Measurements from ENCODE around the gene HPCAL1. TPM values are rescaled to one million over a fixed set of nuclear protein-coding genes. Genes with fewer than 3 reads are reported as not detected.

Gene HPCAL1
- total RNA-seq, 4 donors from 2014 or later, result 29.0 to 56.7 (median 34.5) TPM

- Histone ChIP-seq H3K27ac (no peak overlapping the region), H3K27me3 (no peaks in the 10 kb centered on the region), H3K36me3 (no peaks in the 10 kb centered on the region), H3K4me1 (no peaks in the 10 kb centered on the region), H3K4me3 (no peak overlapping the region), H3K9me3 (no peaks in the 10 kb centered on the region)
- 77 to 79% methylated on average over 5 of the region's 5 CpGs for WGBS, 2 donors
- no peak for DNase-seq (ENCODE audit: low spot score in 2 of 2)
- TF ChIP-seq, protein P1, sequence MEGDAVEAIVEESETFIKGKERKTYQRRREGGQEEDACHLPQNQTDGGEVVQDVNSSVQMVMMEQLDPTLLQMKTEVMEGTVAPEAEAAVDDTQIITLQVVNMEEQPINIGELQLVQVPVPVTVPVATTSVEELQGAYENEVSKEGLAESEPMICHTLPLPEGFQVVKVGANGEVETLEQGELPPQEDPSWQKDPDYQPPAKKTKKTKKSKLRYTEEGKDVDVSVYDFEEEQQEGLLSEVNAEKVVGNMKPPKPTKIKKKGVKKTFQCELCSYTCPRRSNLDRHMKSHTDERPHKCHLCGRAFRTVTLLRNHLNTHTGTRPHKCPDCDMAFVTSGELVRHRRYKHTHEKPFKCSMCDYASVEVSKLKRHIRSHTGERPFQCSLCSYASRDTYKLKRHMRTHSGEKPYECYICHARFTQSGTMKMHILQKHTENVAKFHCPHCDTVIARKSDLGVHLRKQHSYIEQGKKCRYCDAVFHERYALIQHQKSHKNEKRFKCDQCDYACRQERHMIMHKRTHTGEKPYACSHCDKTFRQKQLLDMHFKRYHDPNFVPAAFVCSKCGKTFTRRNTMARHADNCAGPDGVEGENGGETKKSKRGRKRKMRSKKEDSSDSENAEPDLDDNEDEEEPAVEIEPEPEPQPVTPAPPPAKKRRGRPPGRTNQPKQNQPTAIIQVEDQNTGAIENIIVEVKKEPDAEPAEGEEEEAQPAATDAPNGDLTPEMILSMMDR (IDR thresholded peaks at IDR 0.05), result no peak
- TF ChIP-seq POLR2A (IDR thresholded peaks at IDR 0.05) (no peak), EP300 (IDR thresholded peaks at IDR 0.05) (no peak)
Measured at GRCh38 chr2:10473121-10473756, 170.5 kb downstream of the HPCAL1 start.

DNA sequence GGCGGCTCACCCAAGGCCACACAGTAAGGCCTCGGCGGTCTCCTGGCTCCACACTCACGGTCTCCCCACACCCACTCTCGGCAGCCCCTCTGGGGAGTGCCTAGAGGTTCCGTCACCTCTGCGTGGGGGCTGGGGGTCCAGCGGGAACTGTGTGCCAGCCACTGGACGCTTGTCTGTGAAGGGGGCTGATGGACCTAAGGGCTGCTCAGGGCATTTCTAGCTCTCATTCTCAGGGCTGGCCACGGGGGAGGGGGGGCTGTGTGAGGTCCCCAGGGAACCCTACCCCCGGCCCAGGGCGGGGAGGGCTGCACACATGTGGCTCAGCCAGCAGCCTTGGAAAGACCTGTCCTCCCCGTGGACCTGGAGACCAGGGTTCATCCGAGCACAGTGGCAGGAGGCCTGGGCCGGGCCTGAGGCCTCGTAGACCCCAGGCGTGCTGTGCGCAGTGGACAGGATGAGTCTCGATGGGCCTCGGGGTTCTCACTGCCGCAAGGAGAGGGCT lies 172.6 kb downstream of the HPCAL1 start:
- TF ChIP-seq EP300 (IDR thresholded peaks at IDR 0.05) (no peak), POLR2A (IDR thresholded peaks at IDR 0.05) (no peak)
- TF ChIP-seq, protein P1 (IDR thresholded peaks at IDR 0.05), result no peak
- DNase-seq (ENCODE audit: low spot score in 2 of 2), result no peak
- Histone ChIP-seq H3K36me3 (no peaks in the 10 kb centered on the region), H3K27ac (no peak overlapping the region), H3K4me1 (no peaks in the 10 kb centered on the region), H3K4me3 (no peak overlapping the region), H3K9me3 (no peaks in the 10 kb centered on the region), H3K27me3 (no peaks in the 10 kb centered on the region)
- 82 to 89% methylated on average over 21 of the region's 21 CpGs for WGBS, 2 donors

- Histone ChIP-seq H3K4me1 (no peaks in the 10 kb centered on the region), H3K27me3 (no peaks in the 10 kb centered on the region), H3K9me3 (no peaks in the 10 kb centered on the region), H3K27ac (no peak overlapping the region), H3K4me3 (no peak overlapping the region), H3K36me3 (no peaks in the 10 kb centered on the region)
- TF ChIP-seq POLR2A (IDR thresholded peaks at IDR 0.05) (no peak), EP300 (IDR thresholded peaks at IDR 0.05) (no peak)
- TF ChIP-seq, protein P1 (IDR thresholded peaks at IDR 0.05), result no peak
- 79 to 85% methylated on average over 20 to 22 of the region's 22 CpGs for WGBS, 2 donors
- no peak for DNase-seq (ENCODE audit: low spot score in 2 of 2)
Measured at GRCh38 chr2:10475811-10476660, 173.3 kb downstream of the HPCAL1 start.

DNA sequence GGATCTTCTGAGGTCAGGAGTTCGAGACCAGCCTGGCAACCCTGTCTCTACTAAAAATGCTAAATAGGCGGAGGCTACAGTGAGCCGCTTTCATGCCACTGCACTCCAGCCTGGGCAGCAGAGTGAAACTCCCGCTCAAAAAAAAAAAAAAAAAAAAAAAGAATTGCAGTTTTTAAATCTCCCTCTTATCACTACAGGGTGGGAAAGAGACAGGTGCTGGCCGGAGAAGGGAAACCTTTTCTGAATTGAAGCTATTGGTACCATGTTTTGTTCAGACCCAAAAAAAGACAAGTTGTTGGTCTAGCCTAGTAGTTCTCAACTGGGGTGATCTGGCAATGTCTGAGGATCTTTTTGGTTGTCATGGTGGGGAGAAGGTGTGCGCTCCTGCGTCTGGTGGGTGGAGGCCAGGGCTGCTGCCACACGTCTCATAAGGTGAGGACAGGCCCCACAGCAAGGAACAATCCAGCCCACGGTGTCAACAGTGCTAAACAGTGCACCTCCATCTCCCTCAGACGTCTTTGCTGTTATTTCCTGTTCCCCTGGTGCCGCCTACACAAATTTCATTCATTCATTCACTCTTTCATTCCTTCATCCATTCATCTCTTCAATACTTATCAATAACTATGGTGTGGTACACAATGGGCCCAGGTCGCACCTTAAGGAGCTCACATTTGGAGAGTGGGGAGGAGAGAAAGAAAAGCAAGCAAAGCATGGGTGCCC lies 174.2 kb downstream of the HPCAL1 start:
- H3K36me3 ChIP-seq, result no peaks in the 10 kb centered on the region
- H3K9me3 ChIP-seq, result no peaks in the 10 kb centered on the region
- no peaks in the 10 kb centered on the region for H3K4me1 ChIP-seq
- WGBS, 2 donors, result 86 to 87% methylated on average over 12 of the region's 12 CpGs
- H3K4me3 ChIP-seq, result no peak overlapping the region
- no peak for DNase-seq (ENCODE audit: low spot score in 2 of 2)
- no peak overlapping the region for H3K27ac ChIP-seq
- no peaks in the 10 kb centered on the region for H3K27me3 ChIP-seq
- TF ChIP-seq POLR2A (IDR thresholded peaks at IDR 0.05) (no peak), EP300 (IDR thresholded peaks at IDR 0.05) (no peak)
- TF ChIP-seq, protein P1 (IDR thresholded peaks at IDR 0.05), result no peak

Small RNAs within 50 kb of the gene (small RNA-seq; reads per million reads assigned to genes)
- gene RF00432 (not detected), gene RN7SL66P (not detected), gene SNORA80B (2.0 reads per million, percentile 61 among the genes with 10 or more reads in this experiment)

Other genes starting within 250 kb of the HPCAL1 start
- 10 to 100 TPM in 3 of 4 donors, 1 to 10 TPM in 1; 2.7 to 17.5 (median 10.9) TPM for gene CYS1, start 222.5 kb upstream of the HPCAL1 start, total RNA-seq
- gene RRM2, start 180.2 kb upstream of the HPCAL1 start, total RNA-seq, result under 1 TPM in 2 of 4 donors, not detected in 2; 0.59 to 0.60 TPM
- gene ODC1, start 145.4 kb downstream of the HPCAL1 start, total RNA-seq, result 100 to 1,000 TPM in 2 of 4 donors, 10 to 100 TPM in 2; 70.1 to 158 (median 94.8) TPM

Data from tibial nerve (tissue), 4 donors.